ENCODE data around the gene SHISA6. TPM values are rescaled to one million over a fixed set of nuclear protein-coding genes. Genes with fewer than 3 reads are reported as not detected.

SHISA6 gene
- total RNA-seq, 2 experiments from 2014 or later, result not detected

DNA sequence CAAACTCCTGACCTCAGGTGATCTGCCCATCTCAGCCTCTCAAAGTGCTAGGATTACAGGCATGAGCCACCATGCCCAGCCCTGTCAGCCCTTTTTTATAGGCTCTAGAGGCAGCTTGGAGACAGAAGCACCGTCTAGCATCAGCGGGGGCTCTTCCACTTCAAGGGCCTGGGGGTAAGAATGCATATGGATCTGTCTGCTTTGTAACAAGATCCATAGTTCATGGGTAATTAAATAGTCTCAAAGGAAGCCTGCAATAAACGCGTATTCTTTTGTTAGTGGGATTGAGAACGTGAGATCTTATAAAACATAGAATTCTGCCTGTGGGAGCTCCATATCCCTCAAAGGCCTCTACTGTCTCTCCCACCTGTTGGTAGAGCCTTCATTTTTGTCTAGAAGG is 142.1 kb downstream of the SHISA6 start:
- Histone ChIP-seq H3K4me1 (ENCODE audit: insufficient read depth, low read length, poor library complexity, severe bottlenecking) (no peaks in the 10 kb centered on the region), H3K79me2 (ENCODE audit: insufficient read depth, low read depth, low read length) (no peaks in the 10 kb centered on the region), H3K27ac (ENCODE audit: low read depth, low read length, poor library complexity, severe bottlenecking) (no peak overlapping the region), H3K4me3 (ENCODE audit: low read depth, low read length, poor library complexity, severe bottlenecking) (no peak overlapping the region), H2AFZ (ENCODE audit: low read length) (no peak overlapping the region), H3K9me2 (ENCODE audit: insufficient read depth, low read length) (no peaks in the 10 kb centered on the region), H3K4me2 (ENCODE audit: low read length) (no peak overlapping the region), H4K20me1 (ENCODE audit: insufficient read depth, low read length) (no peaks in the 10 kb centered on the region), H3K9me3 (ENCODE audit: low read length) (no peaks in the 10 kb centered on the region), H3K36me3 (ENCODE audit: insufficient read depth, low read length) (no peaks in the 10 kb centered on the region)
- no TSS peak for BruUV-seq (replicated peaks)
- no peak for DNase-seq (ENCODE audit: low spot score)
- POLR2A ChIA-PET, result no interaction called here
- TF ChIP-seq, protein P1, sequence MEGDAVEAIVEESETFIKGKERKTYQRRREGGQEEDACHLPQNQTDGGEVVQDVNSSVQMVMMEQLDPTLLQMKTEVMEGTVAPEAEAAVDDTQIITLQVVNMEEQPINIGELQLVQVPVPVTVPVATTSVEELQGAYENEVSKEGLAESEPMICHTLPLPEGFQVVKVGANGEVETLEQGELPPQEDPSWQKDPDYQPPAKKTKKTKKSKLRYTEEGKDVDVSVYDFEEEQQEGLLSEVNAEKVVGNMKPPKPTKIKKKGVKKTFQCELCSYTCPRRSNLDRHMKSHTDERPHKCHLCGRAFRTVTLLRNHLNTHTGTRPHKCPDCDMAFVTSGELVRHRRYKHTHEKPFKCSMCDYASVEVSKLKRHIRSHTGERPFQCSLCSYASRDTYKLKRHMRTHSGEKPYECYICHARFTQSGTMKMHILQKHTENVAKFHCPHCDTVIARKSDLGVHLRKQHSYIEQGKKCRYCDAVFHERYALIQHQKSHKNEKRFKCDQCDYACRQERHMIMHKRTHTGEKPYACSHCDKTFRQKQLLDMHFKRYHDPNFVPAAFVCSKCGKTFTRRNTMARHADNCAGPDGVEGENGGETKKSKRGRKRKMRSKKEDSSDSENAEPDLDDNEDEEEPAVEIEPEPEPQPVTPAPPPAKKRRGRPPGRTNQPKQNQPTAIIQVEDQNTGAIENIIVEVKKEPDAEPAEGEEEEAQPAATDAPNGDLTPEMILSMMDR (conservative IDR thresholded peaks at IDR 0.05; ENCODE audit: low read length), result no peak
- TF ChIP-seq EZH2phosphoT487 (IDR thresholded peaks at IDR 0.05; ENCODE audit: borderline replicate concordance, low read depth, low read length), result no peak
- intact Hi-C loops (cut with micrococcal nuclease; ENCODE audit: unreplicated experiment), result no loop called here
- CTCF ChIA-PET (ENCODE audit: unreplicated experiment), result no interaction called here

DNA sequence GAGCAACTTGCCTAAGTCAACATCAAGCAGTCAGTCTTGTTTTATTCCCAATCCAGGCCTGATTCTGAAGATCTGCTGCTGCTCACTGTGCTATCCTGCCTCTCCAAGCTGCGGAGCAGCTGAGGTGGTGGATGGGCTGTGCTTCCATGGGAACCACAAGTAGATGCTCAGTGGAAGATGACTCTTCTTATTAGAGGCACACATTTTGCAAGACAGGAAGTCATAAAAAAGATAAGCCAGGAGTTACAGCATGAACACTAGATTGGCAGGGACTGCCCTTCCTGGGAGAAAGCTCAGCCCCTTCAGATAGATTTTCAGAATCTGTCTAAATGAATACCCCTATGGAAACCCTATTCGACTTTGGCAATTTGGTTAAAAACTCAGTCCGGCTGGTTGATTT is 143.1 kb downstream of the SHISA6 start:
- POLR2A ChIA-PET, result no interaction called here
- intact Hi-C loops (cut with micrococcal nuclease; ENCODE audit: unreplicated experiment), result no loop called here
- H3K9me2 ChIP-seq (ENCODE audit: insufficient read depth, low read length), result no peaks in the 10 kb centered on the region

DNA sequence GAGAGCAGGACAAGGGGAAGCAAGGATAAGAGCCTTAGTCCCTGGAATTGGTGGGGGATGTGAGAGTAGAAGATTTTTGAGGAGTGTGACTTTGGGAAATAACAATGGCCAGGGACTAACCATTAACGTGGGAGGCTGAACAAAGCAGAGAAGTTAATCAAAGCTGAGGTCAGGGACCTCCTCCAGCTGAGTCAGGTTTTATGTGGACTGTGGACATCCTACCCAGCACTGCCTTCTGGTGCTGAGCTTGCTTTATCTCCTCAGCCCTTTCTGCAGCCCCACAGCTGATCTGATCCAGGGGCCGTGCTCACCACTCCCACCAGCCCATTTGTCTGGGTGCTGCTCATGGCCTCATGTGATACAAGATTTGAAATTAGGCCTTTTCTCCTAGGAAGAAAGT is 146.6 kb downstream of the SHISA6 start:
- Histone ChIP-seq H3K4me3 (ENCODE audit: low read depth, low read length, poor library complexity, severe bottlenecking) (no peak overlapping the region), H3K36me3 (ENCODE audit: insufficient read depth, low read length) (no peaks in the 10 kb centered on the region), H2AFZ (ENCODE audit: low read length) (no peak overlapping the region), H3K27ac (ENCODE audit: low read depth, low read length, poor library complexity, severe bottlenecking) (no peak overlapping the region), H4K20me1 (ENCODE audit: insufficient read depth, low read length) (no peaks in the 10 kb centered on the region), H3K4me2 (ENCODE audit: low read length) (no peak overlapping the region), H3K79me2 (ENCODE audit: insufficient read depth, low read depth, low read length) (no peaks in the 10 kb centered on the region), H3K4me1 (ENCODE audit: insufficient read depth, low read length, poor library complexity, severe bottlenecking) (no peaks in the 10 kb centered on the region), H3K9me3 (ENCODE audit: low read length) (no peaks in the 10 kb centered on the region), H3K9me2 (ENCODE audit: insufficient read depth, low read length) (no peaks in the 10 kb centered on the region)
- BruUV-seq (replicated peaks), result no TSS peak
- CTCF ChIA-PET (ENCODE audit: unreplicated experiment), result no interaction called here
- POLR2A ChIA-PET, result no interaction called here
- TF ChIP-seq, protein P1 (conservative IDR thresholded peaks at IDR 0.05; ENCODE audit: low read length), result no peak
- no peak for TF ChIP-seq EZH2phosphoT487 (IDR thresholded peaks at IDR 0.05; ENCODE audit: borderline replicate concordance, low read depth, low read length)
- DNase-seq (ENCODE audit: low spot score), result no peak
- intact Hi-C loops (cut with micrococcal nuclease; ENCODE audit: unreplicated experiment), result no loop called here

More for the DNA sequence above, 143.1 kb downstream of the SHISA6 start:
- H3K4me2 ChIP-seq (ENCODE audit: low read length), result no peak overlapping the region
- H2AFZ ChIP-seq (ENCODE audit: low read length), result no peak overlapping the region
- DNase-seq (ENCODE audit: low spot score), result no peak
- no peak for TF ChIP-seq EZH2phosphoT487 (IDR thresholded peaks at IDR 0.05; ENCODE audit: borderline replicate concordance, low read depth, low read length)
- TF ChIP-seq, protein P1 (conservative IDR thresholded peaks at IDR 0.05; ENCODE audit: low read length), result no peak
- H3K9me3 ChIP-seq (ENCODE audit: low read length), result no peaks in the 10 kb centered on the region
- H4K20me1 ChIP-seq (ENCODE audit: insufficient read depth, low read length), result no peaks in the 10 kb centered on the region
- CTCF ChIA-PET (ENCODE audit: unreplicated experiment), result no interaction called here
- H3K4me3 ChIP-seq (ENCODE audit: low read depth, low read length, poor library complexity, severe bottlenecking), result no peak overlapping the region
- H3K4me1 ChIP-seq (ENCODE audit: insufficient read depth, low read length, poor library complexity, severe bottlenecking), result no peaks in the 10 kb centered on the region
- H3K27ac ChIP-seq (ENCODE audit: low read depth, low read length, poor library complexity, severe bottlenecking), result no peak overlapping the region
- H3K36me3 ChIP-seq (ENCODE audit: insufficient read depth, low read length), result no peaks in the 10 kb centered on the region
- no peaks in the 10 kb centered on the region for H3K79me2 ChIP-seq (ENCODE audit: insufficient read depth, low read depth, low read length)
- BruUV-seq (replicated peaks), result no TSS peak
